Ovary (tissue), 3 donors: ENCODE results near the gene SLC2A13.

Experiments used
- CTCF ChIP-seq, 3 donors: fragments of 450-650 bp in 2 of 3; fragments of 200-600 bp in 1 of 3; IDR thresholded peaks; one replicate each; pipeline versions ENCODE4 v1.5.1 to v1.8.0; 2016 to 2022; ENCODE audit warnings: antibody characterized with exemption in 3 of 3, mild to moderate bottlenecking in 1 of 3
- EP300 ChIP-seq: sonication (generic); formaldehyde crosslinking; IDR thresholded peaks from one replicate; pipeline ENCODE4 v1.6.1; 2017; ENCODE audit warnings: antibody characterized with exemption
- donor health status: DM: no; HTN: no; CAD: no.

GRCh38 chr12:40099423-40099853 lies 6.4 kb downstream of the SLC2A13 start:
- no peak for TF ChIP-seq CTCF (IDR thresholded peaks at IDR 0.05)
- TF ChIP-seq EP300 = no peak
